Endodermal cell (in vitro differentiated cells): ENCODE results near the gene TRIM38. TPM values are rescaled to one million over a fixed set of nuclear protein-coding genes. Genes with fewer than 3 reads are reported as not detected.

ENCODE experiments used
- DNase-seq: peaks from one replicate; pipeline ENCODE4 v3.0.0-alpha.2; 2017
- H3K27ac ChIP-seq: 2 replicates; pipeline ENCODE4 v1.5.1; 2013; ENCODE audit warnings: mild to moderate bottlenecking, low read depth, low read length, moderate library complexity
- H3K27me3 ChIP-seq: 2 replicates; pipeline ENCODE4 v1.6.1; 2013; ENCODE audit warnings: mild to moderate bottlenecking, low read length, moderate library complexity; ENCODE audit not compliant: insufficient read depth, control insufficient read depth, poor library complexity, severe bottlenecking
- H3K36me3 ChIP-seq: 2 replicates; pipeline ENCODE4 v1.7.0; 2013; ENCODE audit warnings: mild to moderate bottlenecking, low read length, moderate library complexity; ENCODE audit not compliant: control insufficient read depth, insufficient read depth
- H3K4me1 ChIP-seq: one replicate; pipeline ENCODE4 v1.7.0; 2013; ENCODE audit warnings: low read length; ENCODE audit not compliant: control insufficient read depth, insufficient read depth
- H3K4me3 ChIP-seq: 2 replicates; pipeline ENCODE4 v1.5.1; 2013; ENCODE audit warnings: mild to moderate bottlenecking, low read length, moderate library complexity
- H3K9ac ChIP-seq: 2 replicates; pipeline ENCODE4 v1.6.1; 2013; ENCODE audit warnings: mild to moderate bottlenecking, low read length, moderate library complexity; ENCODE audit not compliant: poor library complexity, severe bottlenecking; ENCODE audit errors: extremely low read depth
- H3K9me3 ChIP-seq: 2 replicates; pipeline ENCODE4 v1.6.1; 2013; ENCODE audit warnings: mild to moderate bottlenecking, low read length, moderate library complexity; ENCODE audit not compliant: control insufficient read depth
- H3K27ac Mint-ChIP-seq: 2 replicates; pipeline ENCODE4 v1.8.0; 2020; ENCODE audit warnings: mixed read lengths
- H3K27me3 Mint-ChIP-seq: 2 replicates; pipeline ENCODE4 v1.8.0; 2021; ENCODE audit warnings: mild to moderate bottlenecking, mixed read lengths; ENCODE audit not compliant: insufficient read depth
- H3K36me3 Mint-ChIP-seq: 2 replicates; pipeline ENCODE4 v1.8.0; 2020; ENCODE audit warnings: low read depth, mixed read lengths
- H3K4me1 Mint-ChIP-seq: 2 replicates; pipeline ENCODE4 v1.8.0; 2020; ENCODE audit warnings: mixed read lengths
- H3K4me3 Mint-ChIP-seq: 2 replicates; pipeline ENCODE4 v1.8.0; 2020; ENCODE audit warnings: mild to moderate bottlenecking, moderate library complexity, mixed read lengths
- H3K9me3 Mint-ChIP-seq: 2 replicates; pipeline ENCODE4 v1.8.0; 2020; ENCODE audit warnings: mild to moderate bottlenecking, mixed read lengths
- WGBS, 2 experiments: methylation state at CpG; one replicate each; pipeline versions ENCODE4 v1.1.5 to v1.1.7; 2013; ENCODE audit warnings: missing lambda C conversion rate in 2 of 2, mixed read lengths in 1 of 2; ENCODE audit not compliant: insufficient coverage in 1 of 2, insufficient read length in 1 of 2; 5-methylcytosine and 5-hydroxymethylcytosine counted together
- total RNA-seq, 2 donors: library from RNA; stranded (reverse); fragmentation: NEBNext Ultra II Directional in 1 of 2; extraction: Animal tissue kit (Norgen Biotek cat#: 25700) in 1 of 2; gene quantifications; 2 replicates in 1 of 2; 3 replicates in 1 of 2; pipeline ENCODE4 v1.2.1, GENCODE V29; 2021
- TF ChIP-seq, protein P1 (sequence below): fragments of 200-600 bp; sonication (generic); conservative IDR thresholded peaks from 2 replicates; pipeline ENCODE4 v1.5.0; 2021; ENCODE audit warnings: antibody characterized with exemption, mild to moderate bottlenecking

TRIM38 gene
- total RNA-seq, 2 donors from 2014 or later, result 4.2 to 4.4 TPM

DNA sequence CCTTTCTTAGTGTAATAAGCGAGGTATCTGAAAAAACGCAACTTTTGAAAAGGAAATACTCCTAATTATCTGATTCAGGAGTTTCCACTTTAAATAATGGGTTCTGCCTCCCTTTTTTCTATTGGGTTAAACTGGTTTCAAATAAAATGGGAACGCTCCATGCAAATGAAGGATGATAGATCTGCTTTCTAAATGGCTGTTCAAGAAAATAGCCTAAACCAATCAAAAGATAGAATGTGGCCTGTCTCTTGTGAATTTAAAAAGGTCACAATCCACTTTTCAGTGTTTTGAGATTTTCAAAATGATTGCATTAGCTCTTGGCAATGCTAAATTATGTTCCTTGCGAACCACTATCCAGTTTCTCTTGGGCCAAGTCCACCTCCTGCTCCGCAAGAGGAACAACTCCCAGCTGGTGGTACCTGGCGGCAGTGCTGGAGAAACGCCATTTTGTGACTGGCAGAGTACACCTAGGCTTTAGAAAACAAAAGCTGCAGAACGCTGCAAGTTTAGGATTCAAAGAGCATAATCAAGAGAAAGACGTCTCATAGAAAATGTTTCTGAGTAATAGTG is 56.7 kb downstream of the TRIM38 start:
- no peaks in the 10 kb centered on the region for H3K4me1 ChIP-seq
- Mint-ChIP-seq H3K9me3 (peaks cover 15% of the 10 kb centered on the region), H3K36me3 (peaks cover 2% of the 10 kb centered on the region), H3K27me3 (no peaks in the 10 kb centered on the region), H3K4me3 (no peak overlapping the region), H3K27ac (no peak overlapping the region), H3K4me1 (peaks cover 27% of the 10 kb centered on the region)
- 92 to 94% methylated on average over 7 to 9 of the region's 9 CpGs for WGBS, 2 experiments
- H3K27me3 ChIP-seq, result no peaks in the 10 kb centered on the region
- peaks cover 12% of the 10 kb centered on the region for H3K9me3 ChIP-seq
- no peak for DNase-seq
- H3K4me3 ChIP-seq, result no peak overlapping the region
- H3K9ac ChIP-seq, result no peak overlapping the region
- H3K36me3 ChIP-seq, result no peaks in the 10 kb centered on the region
- TF ChIP-seq, protein P1, sequence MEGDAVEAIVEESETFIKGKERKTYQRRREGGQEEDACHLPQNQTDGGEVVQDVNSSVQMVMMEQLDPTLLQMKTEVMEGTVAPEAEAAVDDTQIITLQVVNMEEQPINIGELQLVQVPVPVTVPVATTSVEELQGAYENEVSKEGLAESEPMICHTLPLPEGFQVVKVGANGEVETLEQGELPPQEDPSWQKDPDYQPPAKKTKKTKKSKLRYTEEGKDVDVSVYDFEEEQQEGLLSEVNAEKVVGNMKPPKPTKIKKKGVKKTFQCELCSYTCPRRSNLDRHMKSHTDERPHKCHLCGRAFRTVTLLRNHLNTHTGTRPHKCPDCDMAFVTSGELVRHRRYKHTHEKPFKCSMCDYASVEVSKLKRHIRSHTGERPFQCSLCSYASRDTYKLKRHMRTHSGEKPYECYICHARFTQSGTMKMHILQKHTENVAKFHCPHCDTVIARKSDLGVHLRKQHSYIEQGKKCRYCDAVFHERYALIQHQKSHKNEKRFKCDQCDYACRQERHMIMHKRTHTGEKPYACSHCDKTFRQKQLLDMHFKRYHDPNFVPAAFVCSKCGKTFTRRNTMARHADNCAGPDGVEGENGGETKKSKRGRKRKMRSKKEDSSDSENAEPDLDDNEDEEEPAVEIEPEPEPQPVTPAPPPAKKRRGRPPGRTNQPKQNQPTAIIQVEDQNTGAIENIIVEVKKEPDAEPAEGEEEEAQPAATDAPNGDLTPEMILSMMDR, result no peak
- no peak overlapping the region for H3K27ac ChIP-seq

DNA sequence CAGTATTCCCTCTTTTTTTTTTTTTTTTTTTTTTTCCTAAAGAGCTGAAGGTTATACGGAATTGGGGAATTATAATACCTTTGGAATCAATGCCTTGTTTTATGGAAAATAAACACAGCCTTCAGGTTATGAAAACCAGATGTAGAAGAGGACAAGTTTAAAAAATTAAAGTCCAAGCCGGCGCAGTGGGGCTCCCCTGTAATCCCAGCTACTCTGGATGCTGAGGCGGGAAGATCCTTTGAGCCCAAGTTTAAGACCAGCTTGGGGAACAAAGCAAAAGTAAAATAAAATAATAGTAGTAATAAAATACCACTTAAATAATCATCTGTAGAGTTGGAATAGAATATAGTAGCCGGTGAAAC is 57.3 kb downstream of the TRIM38 start:
- Histone ChIP-seq H3K4me3 (no peak overlapping the region), H3K27ac (no peak overlapping the region), H3K9me3 (peaks cover 12% of the 10 kb centered on the region), H3K36me3 (no peaks in the 10 kb centered on the region), H3K27me3 (no peaks in the 10 kb centered on the region), H3K9ac (no peak overlapping the region), H3K4me1 (no peaks in the 10 kb centered on the region)
- H3K9me3 Mint-ChIP-seq, result peaks cover 15% of the 10 kb centered on the region
- H3K4me1 Mint-ChIP-seq, result peaks cover 31% of the 10 kb centered on the region
- DNase-seq, result peak; percentile 49
- TF ChIP-seq, protein P1, result no peak
- peaks cover 2% of the 10 kb centered on the region for H3K36me3 Mint-ChIP-seq
- H3K27me3 Mint-ChIP-seq, result no peaks in the 10 kb centered on the region
- 98% methylated on average over 5 of the region's 5 CpGs; no CpG with 5 or more reads in 1 of the 2 experiments for WGBS, 2 experiments
- H3K27ac Mint-ChIP-seq, result peak overlapping the region; percentile 99
- H3K4me3 Mint-ChIP-seq, result peak overlapping the region; percentile 82

DNA sequence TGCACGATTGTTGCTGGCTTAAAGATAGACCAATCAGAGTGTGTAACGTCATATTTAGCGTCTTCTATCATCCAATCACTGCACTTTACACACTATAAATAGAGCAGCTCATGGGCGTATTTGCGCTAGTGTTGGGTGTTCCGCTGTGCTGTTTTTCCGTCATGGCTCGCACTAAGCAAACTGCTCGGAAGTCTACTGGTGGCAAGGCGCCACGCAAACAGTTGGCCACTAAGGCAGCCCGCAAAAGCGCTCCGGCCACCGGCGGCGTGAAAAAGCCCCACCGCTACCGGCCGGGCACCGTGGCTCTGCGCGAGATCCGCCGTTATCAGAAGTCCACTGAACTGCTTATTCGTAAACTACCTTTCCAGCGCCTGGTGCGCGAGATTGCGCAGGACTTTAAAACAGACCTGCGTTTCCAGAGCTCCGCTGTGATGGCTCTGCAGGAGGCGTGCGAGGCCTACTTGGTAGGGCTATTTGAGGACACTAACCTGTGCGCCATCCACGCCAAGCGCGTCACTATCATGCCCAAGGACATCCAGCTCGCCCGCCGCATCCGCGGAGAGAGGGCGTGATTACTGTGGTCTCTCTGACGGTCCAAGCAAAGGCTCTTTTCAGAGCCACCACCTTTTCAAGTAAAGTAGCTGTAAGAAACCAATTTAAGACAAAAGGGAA is 57.9 kb downstream of the TRIM38 start:
- H3K4me1 Mint-ChIP-seq, result peaks cover 34% of the 10 kb centered on the region
- peaks cover 15% of the 10 kb centered on the region for H3K9me3 Mint-ChIP-seq

More for the DNA sequence above, 57.9 kb downstream of the TRIM38 start:
- H3K4me1 ChIP-seq, result no peaks in the 10 kb centered on the region
- no peaks in the 10 kb centered on the region for H3K36me3 ChIP-seq
- no peaks in the 10 kb centered on the region for H3K27me3 Mint-ChIP-seq
- DNase-seq, result peak; percentile 87
- peak overlapping the region; percentile 82 for H3K4me3 Mint-ChIP-seq
- H3K27ac Mint-ChIP-seq, result peak overlapping the region; percentile 99
- H3K27ac ChIP-seq, result no peak overlapping the region
- 91 to 94% methylated on average over 33 to 45 of the region's 45 CpGs for WGBS, 2 experiments
- H3K9ac ChIP-seq, result peak overlapping the region; percentile 19
- peaks cover 12% of the 10 kb centered on the region for H3K9me3 ChIP-seq
- TF ChIP-seq, protein P1, result peak; percentile 20
- no peaks in the 10 kb centered on the region for H3K27me3 ChIP-seq
- peaks cover 2% of the 10 kb centered on the region for H3K36me3 Mint-ChIP-seq
- no peak overlapping the region for H3K4me3 ChIP-seq
